Esophagus muscularis mucosa (tissue), 4 donors: ENCODE results near the gene ARL15. TPM values are rescaled to one million over a fixed set of nuclear protein-coding genes. Genes with fewer than 3 reads are reported as not detected.

Source experiments
- DNase-seq: peaks from one replicate; pipeline ENCODE4 v3.0.0-alpha.2; 2017; ENCODE audit errors: extremely low spot score
- H3K27ac ChIP-seq, 4 donors: fragments of 200-600 bp; sonication (generic); replicated peaks in 1 of 4; 1 replicate in 3 of 4; 2 replicates in 1 of 4; pipeline ENCODE4 v1.5.1; 2016 to 2019; ENCODE audit warnings: mild to moderate bottlenecking in 1 of 4
- H3K27me3 ChIP-seq, 4 donors: fragments of 200-600 bp; sonication (generic); one replicate each; pipeline versions ENCODE4 v1.5.1 to v1.6.0; 2016 to 2019
- H3K36me3 ChIP-seq, 4 donors: fragments of 200-600 bp; sonication (generic); one replicate each; pipeline ENCODE4 v1.5.1; 2016 to 2019
- H3K4me1 ChIP-seq, 4 donors: fragments of 200-600 bp; sonication (generic); one replicate each; pipeline ENCODE4 v1.5.1; 2016 to 2019
- H3K4me3 ChIP-seq, 4 donors: fragments of 200-600 bp; sonication (generic); 1 replicate in 2 of 4; 2 replicates in 2 of 4; pipeline ENCODE4 v1.5.1; 2016 to 2019; ENCODE audit warnings: mild to moderate bottlenecking in 4 of 4, moderate library complexity in 1 of 4
- H3K9me3 ChIP-seq, 4 donors: fragments of 200-600 bp; sonication (generic); 1 replicate in 3 of 4; 2 replicates in 1 of 4; pipeline ENCODE4 v1.5.1; 2016 to 2019
- EP300 ChIP-seq: sonication (generic); formaldehyde crosslinking; IDR thresholded peaks from one replicate; pipeline ENCODE4 v1.6.1; 2017; ENCODE audit warnings: antibody characterized with exemption
- POLR2A ChIP-seq: fragments of 450-650 bp; IDR thresholded peaks from one replicate; pipeline ENCODE4 v1.6.1; 2017; ENCODE audit warnings: antibody characterized with exemption, moderate library complexity, mild to moderate bottlenecking, low read depth
- POLR2AphosphoS5 ChIP-seq, 2 donors: sonication (generic); formaldehyde crosslinking; IDR thresholded peaks; one replicate each; pipeline ENCODE4 v1.6.1; 2017; ENCODE audit warnings: antibody characterized with exemption in 2 of 2
- WGBS: methylation state at CpG from one replicate; pipeline ENCODE4 v1.1.5; 2018; 5-methylcytosine and 5-hydroxymethylcytosine counted together
- intact Hi-C: fragments of 100-400 bp; cut with DNase I; formaldehyde crosslinking; loops from one replicate; pipeline ENCODE4 v1.15.1; 2023
- total RNA-seq, 4 donors: library from RNA; depleted of rRNA; stranded (reverse); fragments of >200 nt; gene quantifications; one replicate each; pipeline versions ENCODE4 v1.1.0 to v1.2.1, GENCODE V29; 2016
- TF ChIP-seq, protein P1 (sequence below), 3 experiments: fragments of 200-600 bp in 2 of 3; fragments of 450-650 bp in 1 of 3; sonication (generic) in 2 of 3; IDR thresholded peaks; one replicate each; pipeline ENCODE4 v1.5.1; 2017 to 2019; ENCODE audit warnings: antibody characterized with exemption in 3 of 3, mild to moderate bottlenecking in 2 of 3, moderate library complexity in 1 of 3

ARL15 gene
- total RNA-seq, 4 donors from 2014 or later, result 11.6 to 21.6 (median 16.5) TPM

DNA sequence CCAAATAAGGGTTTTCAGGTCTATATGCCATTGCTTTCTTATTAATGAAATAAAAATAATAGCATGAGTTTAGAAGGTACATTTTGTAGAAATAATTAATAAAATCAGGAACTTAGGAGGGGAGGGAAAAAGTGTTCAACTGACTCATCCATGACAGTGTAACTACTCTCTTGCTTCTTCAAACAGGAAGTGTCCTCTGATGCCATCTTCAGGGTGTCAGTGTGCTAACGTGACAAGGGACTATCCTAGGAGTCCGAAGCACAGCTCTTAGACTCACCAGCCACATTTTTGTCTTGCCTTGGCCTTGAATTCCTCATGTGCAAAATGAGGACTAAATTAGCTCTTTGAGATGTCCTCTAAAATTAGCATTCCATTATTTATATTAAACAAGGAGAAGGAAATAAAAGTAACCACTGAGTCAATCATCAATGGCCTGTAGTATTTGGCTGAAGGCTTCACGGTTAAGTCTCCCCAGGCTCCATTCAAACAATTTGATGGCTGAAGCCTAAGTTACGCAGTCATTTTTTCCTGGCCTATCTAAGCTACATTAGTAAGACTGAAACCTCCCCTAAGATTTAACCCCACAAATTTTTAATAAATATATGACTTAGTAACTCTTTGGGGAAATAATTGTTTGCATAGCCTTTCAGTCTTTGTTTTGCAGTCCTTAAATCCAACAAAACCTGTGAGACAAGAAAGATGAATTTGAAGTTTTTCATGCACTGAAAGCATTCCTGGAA is 151.1 kb downstream of the ARL15 start:
- Histone ChIP-seq H3K27me3 (no peaks in the 10 kb centered on the region), H3K36me3 (no peaks in the 10 kb centered on the region), H3K4me1 (peaks cover 4 to 14% (median 7%) of the 10 kb centered on the region in 4 donors), H3K27ac (no peak overlapping the region), H3K4me3 (no peak overlapping the region), H3K9me3 (no peaks in the 10 kb centered on the region)
- intact Hi-C loops, result no loop called here
- TF ChIP-seq POLR2AphosphoS5 (IDR thresholded peaks at IDR 0.05), result no peak
- TF ChIP-seq EP300, result no peak
- no peak for TF ChIP-seq POLR2A
- TF ChIP-seq, protein P1, sequence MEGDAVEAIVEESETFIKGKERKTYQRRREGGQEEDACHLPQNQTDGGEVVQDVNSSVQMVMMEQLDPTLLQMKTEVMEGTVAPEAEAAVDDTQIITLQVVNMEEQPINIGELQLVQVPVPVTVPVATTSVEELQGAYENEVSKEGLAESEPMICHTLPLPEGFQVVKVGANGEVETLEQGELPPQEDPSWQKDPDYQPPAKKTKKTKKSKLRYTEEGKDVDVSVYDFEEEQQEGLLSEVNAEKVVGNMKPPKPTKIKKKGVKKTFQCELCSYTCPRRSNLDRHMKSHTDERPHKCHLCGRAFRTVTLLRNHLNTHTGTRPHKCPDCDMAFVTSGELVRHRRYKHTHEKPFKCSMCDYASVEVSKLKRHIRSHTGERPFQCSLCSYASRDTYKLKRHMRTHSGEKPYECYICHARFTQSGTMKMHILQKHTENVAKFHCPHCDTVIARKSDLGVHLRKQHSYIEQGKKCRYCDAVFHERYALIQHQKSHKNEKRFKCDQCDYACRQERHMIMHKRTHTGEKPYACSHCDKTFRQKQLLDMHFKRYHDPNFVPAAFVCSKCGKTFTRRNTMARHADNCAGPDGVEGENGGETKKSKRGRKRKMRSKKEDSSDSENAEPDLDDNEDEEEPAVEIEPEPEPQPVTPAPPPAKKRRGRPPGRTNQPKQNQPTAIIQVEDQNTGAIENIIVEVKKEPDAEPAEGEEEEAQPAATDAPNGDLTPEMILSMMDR (IDR thresholded peaks at IDR 0.05), result no peak
- 75% methylated on average over 4 of the region's 4 CpGs for WGBS
- DNase-seq, result no peak

DNA sequence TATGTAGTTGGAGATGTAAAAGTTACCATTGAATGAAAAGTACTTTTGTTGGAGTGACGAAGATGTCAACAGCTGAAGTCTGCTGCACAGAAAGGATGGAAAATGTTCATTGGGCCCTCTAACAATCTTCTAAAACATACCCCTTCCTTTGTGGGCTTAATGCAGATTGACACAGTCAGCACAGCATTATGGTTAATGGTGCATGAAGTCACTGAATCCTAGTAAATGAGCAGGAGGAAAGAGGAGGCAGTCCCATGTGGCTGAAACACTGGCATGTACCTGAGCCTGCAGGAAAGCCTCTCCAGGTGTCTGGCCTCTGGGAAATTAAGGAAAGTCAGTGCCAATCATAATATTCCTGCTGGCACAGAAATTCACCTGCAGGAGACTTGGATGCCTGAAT is 153.8 kb downstream of the ARL15 start:
- H3K27ac ChIP-seq, result no peak overlapping the region
- TF ChIP-seq, protein P1 (IDR thresholded peaks at IDR 0.05), result no peak
- TF ChIP-seq EP300 (no peak), POLR2AphosphoS5 (IDR thresholded peaks at IDR 0.05) (no peak), POLR2A (no peak)
- WGBS, result 96% methylated on average over 1 of the region's 1 CpG
- H3K27me3 ChIP-seq, result no peaks in the 10 kb centered on the region
- intact Hi-C loops, result no loop called here
- no peaks in the 10 kb centered on the region for H3K9me3 ChIP-seq
- no peak for DNase-seq
- peaks cover 4 to 14% (median 7%) of the 10 kb centered on the region in 4 donors for H3K4me1 ChIP-seq
- no peaks in the 10 kb centered on the region for H3K36me3 ChIP-seq
- H3K4me3 ChIP-seq, result no peak overlapping the region

DNA sequence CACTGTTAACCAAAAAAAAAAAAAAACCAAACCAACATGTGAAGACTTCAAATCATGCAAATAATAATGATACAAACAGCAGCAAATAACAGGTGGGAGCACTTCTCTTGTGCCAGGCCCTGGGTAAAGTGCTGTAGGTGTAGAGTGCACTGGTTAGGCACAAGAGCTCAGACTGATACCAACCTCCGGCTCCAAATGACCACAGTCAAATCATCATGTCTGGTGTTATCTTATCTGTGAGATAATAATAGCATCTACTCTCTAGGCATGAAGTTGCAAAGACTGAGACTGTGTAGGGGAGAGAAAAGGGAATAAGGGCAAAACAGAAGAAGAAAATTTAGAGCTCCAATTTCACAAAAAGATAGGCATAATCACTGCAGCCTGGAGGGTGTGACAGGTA is 159.5 kb downstream of the ARL15 start:
- H3K27me3 ChIP-seq, result no peaks in the 10 kb centered on the region
- no peak overlapping the region for H3K27ac ChIP-seq
- 89% methylated on average over 1 of the region's 1 CpG for WGBS
- no peak for DNase-seq
- no peaks in the 10 kb centered on the region for H3K36me3 ChIP-seq
- no peaks in the 10 kb centered on the region for H3K9me3 ChIP-seq
- no peak overlapping the region for H3K4me3 ChIP-seq
- H3K4me1 ChIP-seq, result peaks cover 9 to 25% (median 17%) of the 10 kb centered on the region in 4 donors
- TF ChIP-seq POLR2A (no peak), EP300 (no peak), POLR2AphosphoS5 (IDR thresholded peaks at IDR 0.05) (no peak)
- TF ChIP-seq, protein P1 (IDR thresholded peaks at IDR 0.05), result no peak
- intact Hi-C loops, result no loop called here

DNA sequence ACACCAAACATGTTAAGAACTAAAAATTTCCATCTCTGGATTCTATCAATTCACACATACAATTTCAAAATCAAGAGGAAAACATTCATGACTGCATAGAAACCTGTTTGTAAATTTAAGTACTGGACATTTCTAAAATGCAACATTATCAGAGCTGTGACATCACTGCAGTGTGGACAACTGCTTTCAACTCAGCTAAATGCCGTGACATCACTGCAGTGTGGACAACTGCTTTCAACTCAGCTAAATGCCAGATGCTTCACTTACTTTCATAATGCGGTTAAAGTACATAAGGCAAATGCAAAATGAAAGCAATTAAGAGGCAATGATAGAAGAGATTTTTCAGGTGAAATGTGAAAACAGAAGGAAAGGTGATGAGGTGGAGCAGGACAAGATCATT is 161.5 kb downstream of the ARL15 start:
- H3K27me3 ChIP-seq, result no peaks in the 10 kb centered on the region
- no peak for TF ChIP-seq POLR2A
- TF ChIP-seq POLR2AphosphoS5 (IDR thresholded peaks at IDR 0.05), result no peak
- no peak for TF ChIP-seq EP300
- TF ChIP-seq, protein P1 (IDR thresholded peaks at IDR 0.05), result no peak
- H3K9me3 ChIP-seq, result no peaks in the 10 kb centered on the region
- H3K4me1 ChIP-seq, result peaks cover 9 to 25% (median 17%) of the 10 kb centered on the region in 4 donors
- intact Hi-C loops, result no loop called here
- 95% methylated on average over 2 of the region's 2 CpGs for WGBS
- no peak overlapping the region for H3K27ac ChIP-seq
- no peaks in the 10 kb centered on the region for H3K36me3 ChIP-seq
- H3K4me3 ChIP-seq, result no peak overlapping the region
- DNase-seq, result no peak
